HG02852 (cell line): Measurements from ENCODE around the gene RREB1.

ENCODE experiments used
- ATAC-seq: cut with Tn5 transposase; IDR thresholded peaks from one replicate; pipeline ENCODE4 v1.9.1; 2021; ENCODE audit warnings: mild to moderate bottlenecking, moderate library complexity; ENCODE audit not compliant: unreplicated experiment

Gene RREB1

GRCh38 chr6:7216941-7217621 lies 109.3 kb downstream of the RREB1 start:
- no peak for ATAC-seq

- no peak for ATAC-seq
These were observed 110.7 kb downstream of the RREB1 start for GRCh38 chr6:7218406-7218988.

- no peak for ATAC-seq
These were observed 111.5 kb downstream of the RREB1 start for GRCh38 chr6:7219310-7219709.

- ATAC-seq: no peak
These were observed 114.4 kb downstream of the RREB1 start for GRCh38 chr6:7222197-7222596.

GRCh38 chr6:7224731-7225130 lies 117.0 kb downstream of the RREB1 start:
- ATAC-seq: no peak

GRCh38 chr6:7228662-7229375 lies 121.1 kb downstream of the RREB1 start:
- no peak for ATAC-seq

- ATAC-seq: no peak
These were observed 121.9 kb downstream of the RREB1 start for GRCh38 chr6:7229376-7230326.

- ATAC-seq: no peak
These were observed 122.5 kb downstream of the RREB1 start for GRCh38 chr6:7230327-7230691.

GRCh38 chr6:7230956-7231713 lies 123.4 kb downstream of the RREB1 start:
- no peak for ATAC-seq

GRCh38 chr6:7232351-7232750 lies 124.6 kb downstream of the RREB1 start:
- no peak for ATAC-seq

- no peak for ATAC-seq
These were observed 126.8 kb downstream of the RREB1 start for GRCh38 chr6:7234547-7234946.

- no peak for ATAC-seq
These were observed 128.0 kb downstream of the RREB1 start for GRCh38 chr6:7235712-7236305.

GRCh38 chr6:7236306-7237209 lies 128.8 kb downstream of the RREB1 start:
- peak; percentile 63 for ATAC-seq

- no peak for ATAC-seq
These were observed 130.0 kb downstream of the RREB1 start for GRCh38 chr6:7237653-7238188.

- ATAC-seq: no peak
These were observed 130.8 kb downstream of the RREB1 start for GRCh38 chr6:7238526-7238899.

GRCh38 chr6:7238900-7239589 lies 131.3 kb downstream of the RREB1 start:
- peak; percentile 44 for ATAC-seq

GRCh38 chr6:7239590-7239948 lies 131.8 kb downstream of the RREB1 start:
- no peak for ATAC-seq

- no peak for ATAC-seq
These were observed 132.6 kb downstream of the RREB1 start for GRCh38 chr6:7240351-7240750.
